ENCODE measurements around the gene ANP32B.

DNA sequence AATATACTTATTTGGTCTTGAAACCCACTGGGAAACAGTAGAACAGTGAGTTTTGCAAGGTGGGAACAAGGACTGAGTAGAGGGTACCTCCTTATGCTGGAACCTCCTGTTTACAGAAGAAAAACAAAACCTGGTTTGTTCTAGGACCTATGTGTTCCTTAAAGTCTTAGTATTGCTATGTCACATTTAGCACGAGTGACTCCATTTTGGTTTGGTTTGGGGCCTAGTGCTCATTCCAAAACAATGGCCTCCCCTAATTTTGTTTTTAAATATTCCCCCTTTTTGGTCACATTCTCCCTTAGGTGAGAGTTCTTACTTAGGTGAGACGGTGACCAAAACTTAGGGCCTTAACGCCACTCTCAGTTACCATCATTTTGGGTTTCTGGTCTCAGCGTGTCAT is 67.2 kb downstream of the ANP32B start:
- TF ChIP-seq FOSB (CRISPR knock-in tag; IDR thresholded peaks at IDR 0.05) (no peak), PHF8 (IDR thresholded peaks at IDR 0.05; ENCODE audit: borderline replicate concordance, low read depth) (no peak), POLR2AphosphoS2 (conservative IDR thresholded peaks at IDR 0.05; ENCODE audit: low read length) (no peak), POLR2A (IDR thresholded peaks at IDR 0.05; ENCODE audit: low read length) (no peak), RFX5 (IDR thresholded peaks at IDR 0.05) (no peak), ZC3H11A (IDR thresholded peaks at IDR 0.05) (no peak)
- TF ChIP-seq, protein P1, sequence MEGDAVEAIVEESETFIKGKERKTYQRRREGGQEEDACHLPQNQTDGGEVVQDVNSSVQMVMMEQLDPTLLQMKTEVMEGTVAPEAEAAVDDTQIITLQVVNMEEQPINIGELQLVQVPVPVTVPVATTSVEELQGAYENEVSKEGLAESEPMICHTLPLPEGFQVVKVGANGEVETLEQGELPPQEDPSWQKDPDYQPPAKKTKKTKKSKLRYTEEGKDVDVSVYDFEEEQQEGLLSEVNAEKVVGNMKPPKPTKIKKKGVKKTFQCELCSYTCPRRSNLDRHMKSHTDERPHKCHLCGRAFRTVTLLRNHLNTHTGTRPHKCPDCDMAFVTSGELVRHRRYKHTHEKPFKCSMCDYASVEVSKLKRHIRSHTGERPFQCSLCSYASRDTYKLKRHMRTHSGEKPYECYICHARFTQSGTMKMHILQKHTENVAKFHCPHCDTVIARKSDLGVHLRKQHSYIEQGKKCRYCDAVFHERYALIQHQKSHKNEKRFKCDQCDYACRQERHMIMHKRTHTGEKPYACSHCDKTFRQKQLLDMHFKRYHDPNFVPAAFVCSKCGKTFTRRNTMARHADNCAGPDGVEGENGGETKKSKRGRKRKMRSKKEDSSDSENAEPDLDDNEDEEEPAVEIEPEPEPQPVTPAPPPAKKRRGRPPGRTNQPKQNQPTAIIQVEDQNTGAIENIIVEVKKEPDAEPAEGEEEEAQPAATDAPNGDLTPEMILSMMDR (IDR thresholded peaks at IDR 0.05), result no peak
- TF ChIP-seq, protein P2, sequence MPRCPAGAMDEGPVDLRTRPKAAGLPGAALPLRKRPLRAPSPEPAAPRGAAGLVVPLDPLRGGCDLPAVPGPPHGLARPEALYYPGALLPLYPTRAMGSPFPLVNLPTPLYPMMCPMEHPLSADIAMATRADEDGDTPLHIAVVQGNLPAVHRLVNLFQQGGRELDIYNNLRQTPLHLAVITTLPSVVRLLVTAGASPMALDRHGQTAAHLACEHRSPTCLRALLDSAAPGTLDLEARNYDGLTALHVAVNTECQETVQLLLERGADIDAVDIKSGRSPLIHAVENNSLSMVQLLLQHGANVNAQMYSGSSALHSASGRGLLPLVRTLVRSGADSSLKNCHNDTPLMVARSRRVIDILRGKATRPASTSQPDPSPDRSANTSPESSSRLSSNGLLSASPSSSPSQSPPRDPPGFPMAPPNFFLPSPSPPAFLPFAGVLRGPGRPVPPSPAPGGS (IDR thresholded peaks at IDR 0.05), result no peak
